T1000 (cell line): ENCODE measurements around the gene CNKSR2.

Source experiments
- DNase-seq: peaks from one replicate; lab custom pipeline; 2025; ENCODE audit warnings: mixed read lengths; lab: John Stamatoyannopoulos, UW

The CNKSR2 gene

DNA sequence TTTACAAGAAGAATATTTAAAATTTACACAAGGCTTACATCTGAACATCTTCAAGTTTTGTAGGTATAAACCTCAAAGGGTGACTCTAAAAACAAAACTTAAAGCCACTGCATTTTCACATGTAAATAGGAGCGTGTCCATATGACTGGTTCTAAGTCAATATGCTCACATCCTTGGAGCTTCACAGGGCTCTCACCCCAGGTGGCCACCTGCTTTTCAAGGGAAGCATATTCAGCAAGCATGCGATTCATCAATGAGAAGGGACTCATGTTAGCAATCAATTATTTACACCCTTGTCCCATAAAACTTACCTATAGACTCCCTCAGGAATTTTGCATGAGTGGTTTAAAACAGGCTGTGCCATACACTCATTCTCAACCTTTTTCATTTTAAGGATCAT lies 301.7 kb downstream of the CNKSR2 start:
- no peak for DNase-seq

DNA sequence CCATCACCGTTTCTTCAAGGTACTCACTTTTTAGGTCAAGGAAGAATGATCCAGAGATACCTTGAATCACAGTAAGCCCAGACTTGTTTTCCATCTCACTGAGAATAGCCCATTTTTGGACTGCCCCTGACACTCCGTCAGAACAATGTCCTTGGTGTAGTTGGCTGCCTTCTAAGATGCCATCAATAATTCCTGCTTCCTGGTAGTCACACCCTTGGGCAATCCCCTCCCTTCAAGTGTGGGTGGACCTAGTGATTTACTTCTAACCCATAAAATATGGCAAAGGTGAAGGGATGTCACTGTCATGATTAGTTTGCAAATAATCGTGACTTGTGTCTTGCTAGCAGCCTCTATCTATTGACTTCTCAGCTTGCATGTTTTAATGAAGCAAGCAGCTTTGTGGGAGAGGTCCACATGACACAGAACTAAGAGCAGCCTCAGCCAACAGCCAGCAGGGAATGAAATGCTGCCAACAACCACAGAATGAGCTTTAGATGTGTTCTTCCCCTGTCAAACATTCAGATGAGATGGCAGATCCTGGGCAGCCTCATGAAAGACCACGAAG lies 303.9 kb downstream of the CNKSR2 start:
- DNase-seq, result no peak

DNA sequence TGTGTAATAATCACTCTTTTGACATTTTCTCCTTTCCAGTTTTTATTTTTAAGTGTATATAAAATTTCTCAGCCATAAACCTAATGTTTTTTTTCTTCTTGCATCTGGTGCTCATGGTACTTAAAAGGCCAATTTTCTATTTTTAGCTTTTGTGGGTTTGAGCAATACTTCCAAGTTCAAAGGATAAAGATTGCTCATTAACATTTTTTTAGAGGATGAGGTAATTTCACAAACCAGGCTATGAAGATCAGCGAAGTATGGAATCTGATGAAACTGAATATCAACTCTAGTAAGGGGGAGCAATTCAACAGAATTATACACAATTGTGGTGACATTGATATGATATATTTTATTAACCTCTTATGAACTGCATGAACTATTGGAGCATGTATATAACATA lies 309.7 kb downstream of the CNKSR2 start:
- DNase-seq, result no peak

DNA sequence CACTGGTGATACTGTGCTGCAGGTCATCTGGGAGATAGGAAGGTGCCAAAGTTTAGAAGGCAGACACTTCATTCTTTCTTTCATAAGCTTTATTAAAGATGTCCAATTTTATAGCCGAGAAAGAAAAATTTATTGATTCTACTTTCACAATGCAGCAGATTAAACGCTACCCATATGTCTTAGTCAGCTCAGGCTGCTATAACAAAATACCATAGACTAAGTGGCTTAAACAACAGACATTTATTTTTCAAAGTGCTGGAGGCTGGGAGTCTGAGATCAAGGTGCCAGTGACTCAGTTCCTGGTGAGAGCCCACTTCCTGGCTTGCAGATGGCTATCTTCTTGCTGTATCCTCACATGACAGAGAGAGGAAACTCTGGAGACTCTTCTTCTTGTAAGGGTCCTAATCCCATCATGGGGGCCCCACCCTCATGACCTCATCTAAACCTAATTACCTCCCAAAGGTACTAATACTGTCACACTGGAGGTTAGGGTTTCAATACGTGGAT lies 317.3 kb downstream of the CNKSR2 start:
- DNase-seq, result no peak

DNA sequence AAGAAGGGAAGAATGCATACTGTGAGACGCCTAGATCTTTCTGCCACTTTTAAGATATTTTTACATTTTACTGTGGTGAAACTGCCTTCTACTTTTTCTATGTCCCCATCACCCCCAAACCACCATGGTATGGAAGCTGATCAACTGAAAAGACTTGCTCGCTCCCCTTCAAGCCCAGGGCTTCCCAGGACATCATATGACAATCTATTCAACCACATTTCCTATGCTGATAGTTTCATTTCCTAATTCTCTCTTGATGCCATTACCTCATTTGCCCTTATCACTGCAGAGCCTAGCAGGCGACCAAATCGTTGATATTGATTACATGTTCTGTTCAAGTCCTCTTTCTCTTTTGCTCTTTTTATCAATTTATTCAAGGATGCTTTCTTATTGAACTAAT lies 324.1 kb downstream of the CNKSR2 start:
- DNase-seq, result no peak

DNA sequence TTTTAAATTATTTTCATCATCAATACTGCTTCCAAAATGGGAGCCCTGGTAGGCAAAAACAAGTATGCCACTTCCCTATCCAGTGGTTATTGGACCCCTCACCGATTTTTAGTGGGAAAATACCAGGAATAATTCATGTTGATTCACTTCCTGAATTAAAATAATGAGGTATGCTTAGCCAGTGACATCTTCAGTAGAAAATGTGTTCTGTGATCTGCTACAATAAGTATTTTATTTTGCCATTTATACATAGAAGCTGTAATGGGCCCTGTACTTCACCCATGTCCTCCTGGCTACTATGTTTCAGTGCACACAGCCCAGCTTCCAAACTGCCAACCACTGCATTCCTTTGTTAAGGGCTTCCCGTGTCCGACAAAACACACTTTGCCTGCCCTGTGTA lies 324.9 kb downstream of the CNKSR2 start:
- no peak for DNase-seq

DNA sequence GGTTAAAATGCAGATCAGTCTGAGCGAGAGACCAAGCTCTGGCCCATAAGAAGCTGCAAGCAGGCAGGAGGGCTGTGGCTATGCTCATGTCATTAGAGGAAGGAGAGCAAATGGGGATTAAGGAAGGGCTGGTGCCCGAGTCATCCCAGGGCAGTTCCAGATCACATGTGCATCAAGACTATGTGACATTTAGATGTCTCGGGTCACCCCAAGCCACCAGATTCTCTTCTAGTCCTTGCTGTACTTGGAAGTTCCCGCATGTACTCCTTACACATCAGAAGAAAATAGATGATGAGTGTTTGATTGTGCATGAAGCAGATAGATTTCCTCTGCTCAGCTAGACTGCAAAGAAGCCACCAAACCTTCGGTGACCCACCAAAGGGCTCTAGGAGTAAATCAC lies 326.1 kb downstream of the CNKSR2 start:
- DNase-seq, result no peak

DNA sequence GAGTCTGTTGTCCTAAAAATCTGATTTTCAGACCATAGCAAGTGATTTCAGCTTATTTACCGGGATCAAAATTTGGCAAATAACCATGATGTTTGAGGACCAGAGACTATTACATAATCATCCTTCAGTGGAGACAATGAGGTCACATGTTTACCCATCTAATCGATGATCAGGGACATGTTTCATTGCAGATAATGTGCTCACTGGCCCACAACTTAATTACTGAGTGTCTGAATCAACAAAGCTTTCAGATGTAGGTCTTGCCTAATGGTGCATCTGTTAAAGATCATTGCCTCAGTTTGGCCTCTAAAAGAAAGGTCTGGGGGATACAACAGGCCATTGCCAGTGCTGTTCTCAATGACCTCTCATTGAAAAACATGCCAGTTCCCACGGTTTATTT lies 326.7 kb downstream of the CNKSR2 start:
- no peak for DNase-seq

DNA sequence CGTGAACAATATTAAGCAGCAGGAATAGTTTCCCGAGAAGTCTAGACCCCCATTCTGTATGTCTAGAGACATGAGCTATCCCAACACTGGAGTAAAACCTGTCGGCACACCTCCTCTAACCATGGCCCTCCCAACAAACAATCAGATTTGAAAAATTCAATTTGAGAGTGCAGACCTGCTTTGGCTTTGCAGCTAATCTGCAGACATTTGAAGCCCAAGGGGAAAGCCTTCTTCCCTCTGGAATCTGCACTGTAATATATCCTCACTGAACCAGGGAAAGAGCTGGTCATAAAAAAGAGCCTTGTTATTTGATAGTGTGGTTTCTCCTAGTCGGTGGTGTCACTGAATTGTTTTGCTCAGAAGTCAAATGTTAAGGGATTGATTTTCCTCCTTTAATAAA lies 328.5 kb downstream of the CNKSR2 start:
- no peak for DNase-seq
